OCI-LY1 (cell line): ENCODE results near the gene PEX10.

Experiments used
- EZH2 ChIP-seq: fragments of 200-600 bp; sonication (generic), shearing (Covaris generic); IDR thresholded peaks from 2 replicates; pipeline ENCODE4 v1.8.0; 2017; ENCODE audit warnings: borderline replicate concordance, mixed run types, mild to moderate bottlenecking, antibody characterized with exemption, low read length, moderate library complexity, mixed read lengths
- TF ChIP-seq, protein P1 (sequence below): fragments of 200-600 bp; sonication (generic), shearing (Covaris generic); IDR thresholded peaks from 2 replicates; pipeline ENCODE4 v1.5.1; 2017; ENCODE audit warnings: mild to moderate bottlenecking, antibody characterized with exemption, low read length, moderate library complexity, mixed read lengths

DNA sequence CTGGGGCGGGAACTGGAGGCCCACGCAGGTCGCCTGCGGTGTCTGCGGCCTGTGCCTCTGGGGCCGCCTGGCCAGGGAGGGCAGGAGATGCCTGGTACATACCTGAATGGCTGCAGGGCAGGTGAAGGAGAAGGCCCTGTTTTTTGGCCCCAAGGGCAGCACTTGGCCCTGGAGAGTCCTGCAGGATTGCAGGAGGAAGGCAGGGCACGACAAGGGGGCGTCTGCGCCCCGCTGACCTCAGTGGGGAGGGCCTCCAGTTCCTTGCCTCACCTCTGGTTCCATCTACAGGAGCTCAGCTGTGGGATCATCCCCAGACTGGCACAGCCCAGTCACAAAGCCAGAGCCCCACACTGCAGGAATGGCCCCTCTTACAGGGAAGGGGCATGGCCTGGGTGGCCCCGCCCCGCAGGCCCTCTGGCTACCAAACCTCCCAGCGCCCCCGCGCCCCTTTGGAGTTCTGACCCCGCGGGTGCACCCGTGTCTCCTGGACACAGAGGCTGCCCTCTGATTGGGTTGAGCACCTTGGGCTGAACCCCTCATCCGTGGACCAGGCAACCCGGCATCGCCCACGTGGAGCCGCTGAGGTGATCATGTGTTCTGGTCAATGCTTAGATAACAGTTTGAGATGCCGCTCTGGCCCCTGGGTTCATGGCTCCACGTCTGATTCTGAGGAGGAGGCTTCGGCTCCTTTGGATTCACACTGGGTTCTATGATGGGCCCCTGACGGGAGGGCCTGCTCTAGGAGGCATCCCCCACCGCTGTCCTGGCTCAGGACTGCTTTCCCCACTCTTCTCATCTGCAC is 1.3 kb upstream of the PEX10 start:
- TF ChIP-seq, protein P1, sequence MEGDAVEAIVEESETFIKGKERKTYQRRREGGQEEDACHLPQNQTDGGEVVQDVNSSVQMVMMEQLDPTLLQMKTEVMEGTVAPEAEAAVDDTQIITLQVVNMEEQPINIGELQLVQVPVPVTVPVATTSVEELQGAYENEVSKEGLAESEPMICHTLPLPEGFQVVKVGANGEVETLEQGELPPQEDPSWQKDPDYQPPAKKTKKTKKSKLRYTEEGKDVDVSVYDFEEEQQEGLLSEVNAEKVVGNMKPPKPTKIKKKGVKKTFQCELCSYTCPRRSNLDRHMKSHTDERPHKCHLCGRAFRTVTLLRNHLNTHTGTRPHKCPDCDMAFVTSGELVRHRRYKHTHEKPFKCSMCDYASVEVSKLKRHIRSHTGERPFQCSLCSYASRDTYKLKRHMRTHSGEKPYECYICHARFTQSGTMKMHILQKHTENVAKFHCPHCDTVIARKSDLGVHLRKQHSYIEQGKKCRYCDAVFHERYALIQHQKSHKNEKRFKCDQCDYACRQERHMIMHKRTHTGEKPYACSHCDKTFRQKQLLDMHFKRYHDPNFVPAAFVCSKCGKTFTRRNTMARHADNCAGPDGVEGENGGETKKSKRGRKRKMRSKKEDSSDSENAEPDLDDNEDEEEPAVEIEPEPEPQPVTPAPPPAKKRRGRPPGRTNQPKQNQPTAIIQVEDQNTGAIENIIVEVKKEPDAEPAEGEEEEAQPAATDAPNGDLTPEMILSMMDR: no peak
- TF ChIP-seq EZH2: no peak
